HL-60 (cell line): Measurements from ENCODE around the gene IRAK3.

Source experiments
- DNase-seq, 2 experiments: peaks; one replicate each; pipeline ENCODE4 v3.0.0-alpha.2; 2010 to 2020; ENCODE audit warnings: low read depth in 1 of 2, low spot score in 1 of 2
- H3K27ac ChIP-seq: fragments of 250-450 bp; sonication (Bioruptor Pico); replicated peaks from 2 replicates; pipeline ENCODE4 v1.5.1; 2020; ENCODE audit warnings: mild to moderate bottlenecking, moderate library complexity
- H3K27me3 ChIP-seq: fragments of 250-450 bp; sonication (Bioruptor Pico); 2 replicates; pipeline ENCODE4 v1.5.1; 2021; ENCODE audit warnings: mild to moderate bottlenecking, moderate library complexity; ENCODE audit not compliant: insufficient read depth, poor library complexity, severe bottlenecking
- H3K4me3 ChIP-seq: replicated peaks from 2 replicates; pipeline ENCODE4 v1.5.1; 2011; ENCODE audit warnings: mild to moderate bottlenecking, control low read depth, low read length; ENCODE audit not compliant: insufficient read depth
- CTCF ChIP-seq: IDR thresholded peaks from one replicate; pipeline ENCODE4 v1.5.1; 2011; ENCODE audit warnings: low read length, control low read depth, inconsistent platforms; ENCODE audit not compliant: insufficient read depth
- GABPA ChIP-seq: IDR thresholded peaks from 2 replicates; pipeline ENCODE4 v1.6.1; 2012; ENCODE audit warnings: low read depth
- POLR2AphosphoS5 ChIP-seq: IDR thresholded peaks from 2 replicates; pipeline ENCODE4 v1.6.1; 2012; ENCODE audit warnings: low read depth
- REST ChIP-seq: IDR thresholded peaks from 2 replicates; pipeline ENCODE4 v1.6.1; 2012; ENCODE audit warnings: low read depth; ENCODE audit not compliant: insufficient replicate concordance
- SPI1 ChIP-seq: IDR thresholded peaks from 2 replicates; pipeline ENCODE4 v1.6.1; 2012; ENCODE audit warnings: low read depth, mild to moderate bottlenecking, borderline replicate concordance

The IRAK3 gene

GRCh38 chr12:66159123-66159522 is 29.9 kb upstream of the IRAK3 start:
- H3K27me3 ChIP-seq, result no peaks in the 10 kb centered on the region
- TF ChIP-seq SPI1 (no peak), POLR2AphosphoS5 (no peak), GABPA (no peak), REST (no peak), CTCF (no peak)
- no peak overlapping the region for H3K4me3 ChIP-seq
- DNase-seq, result no peak
- H3K27ac ChIP-seq, result no peak overlapping the region

- Histone ChIP-seq H3K4me3 (no peak overlapping the region), H3K27me3 (no peaks in the 10 kb centered on the region), H3K27ac (no peak overlapping the region)
- no peak for DNase-seq
- no peak for TF ChIP-seq REST
Observed at GRCh38 chr12:66160704-66161103, 28.3 kb upstream of the IRAK3 start.

GRCh38 chr12:66162701-66163100 is 26.3 kb upstream of the IRAK3 start:
- H3K27me3 ChIP-seq, result no peaks in the 10 kb centered on the region
- no peak for DNase-seq
- peak overlapping the region; percentile 19; the same call in 1 of the 2 replicates for H3K27ac ChIP-seq
- TF ChIP-seq SPI1 (no peak), POLR2AphosphoS5 (no peak), CTCF (no peak), GABPA (no peak), REST (no peak)
- H3K4me3 ChIP-seq, result no peak overlapping the region

GRCh38 chr12:66163289-66163688 is 25.7 kb upstream of the IRAK3 start:
- peak in 1 of 2 experiments; percentile 36 for DNase-seq
- no peaks in the 10 kb centered on the region for H3K27me3 ChIP-seq
- H3K4me3 ChIP-seq, result no peak overlapping the region
- TF ChIP-seq SPI1, result peak; percentile 80
- TF ChIP-seq POLR2AphosphoS5, result no peak
- no peak for TF ChIP-seq GABPA
- H3K27ac ChIP-seq, result peak overlapping the region; percentile 19
